Measurements from ENCODE around the gene CKMT2.

DNA sequence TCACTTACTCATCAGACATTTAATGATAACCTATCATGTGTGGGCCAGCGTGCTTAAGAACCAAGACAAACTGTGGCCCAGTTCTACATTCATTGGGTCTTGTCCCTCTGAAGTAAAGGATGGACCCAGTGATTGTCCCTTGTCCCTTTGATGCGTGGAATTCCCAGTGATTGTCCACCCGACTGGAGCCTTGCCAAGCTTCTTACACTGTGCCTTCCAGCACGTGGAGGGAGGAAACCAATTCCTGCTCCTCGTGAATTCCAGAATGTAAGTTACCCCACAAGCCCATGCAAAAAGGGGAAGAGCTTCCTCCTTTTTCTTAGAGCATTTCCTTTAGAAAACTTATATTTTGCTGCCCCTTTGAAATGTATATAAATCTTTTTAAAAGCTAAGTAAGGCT is 7.9 kb downstream of the CKMT2 start:
- TF ChIP-seq, protein P1, sequence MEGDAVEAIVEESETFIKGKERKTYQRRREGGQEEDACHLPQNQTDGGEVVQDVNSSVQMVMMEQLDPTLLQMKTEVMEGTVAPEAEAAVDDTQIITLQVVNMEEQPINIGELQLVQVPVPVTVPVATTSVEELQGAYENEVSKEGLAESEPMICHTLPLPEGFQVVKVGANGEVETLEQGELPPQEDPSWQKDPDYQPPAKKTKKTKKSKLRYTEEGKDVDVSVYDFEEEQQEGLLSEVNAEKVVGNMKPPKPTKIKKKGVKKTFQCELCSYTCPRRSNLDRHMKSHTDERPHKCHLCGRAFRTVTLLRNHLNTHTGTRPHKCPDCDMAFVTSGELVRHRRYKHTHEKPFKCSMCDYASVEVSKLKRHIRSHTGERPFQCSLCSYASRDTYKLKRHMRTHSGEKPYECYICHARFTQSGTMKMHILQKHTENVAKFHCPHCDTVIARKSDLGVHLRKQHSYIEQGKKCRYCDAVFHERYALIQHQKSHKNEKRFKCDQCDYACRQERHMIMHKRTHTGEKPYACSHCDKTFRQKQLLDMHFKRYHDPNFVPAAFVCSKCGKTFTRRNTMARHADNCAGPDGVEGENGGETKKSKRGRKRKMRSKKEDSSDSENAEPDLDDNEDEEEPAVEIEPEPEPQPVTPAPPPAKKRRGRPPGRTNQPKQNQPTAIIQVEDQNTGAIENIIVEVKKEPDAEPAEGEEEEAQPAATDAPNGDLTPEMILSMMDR (IDR thresholded peaks at IDR 0.05), result no peak
- no peak for TF ChIP-seq POLR2A (IDR thresholded peaks at IDR 0.05; ENCODE audit: low read depth)
- TF ChIP-seq EP300 (IDR thresholded peaks at IDR 0.05), result no peak
